ENCODE measurements around the gene ZNF99. TPM values are rescaled to one million over a fixed set of nuclear protein-coding genes. Genes with fewer than 3 reads are reported as not detected.
"Not testable (repeated sequence)": the region's sequence is repeated elsewhere in the genome, so short reads cannot be mapped to it uniquely, and the experiment has no call there.

Gene ZNF99
- total RNA-seq, 1 donor from 2014 or later: not detected

DNA sequence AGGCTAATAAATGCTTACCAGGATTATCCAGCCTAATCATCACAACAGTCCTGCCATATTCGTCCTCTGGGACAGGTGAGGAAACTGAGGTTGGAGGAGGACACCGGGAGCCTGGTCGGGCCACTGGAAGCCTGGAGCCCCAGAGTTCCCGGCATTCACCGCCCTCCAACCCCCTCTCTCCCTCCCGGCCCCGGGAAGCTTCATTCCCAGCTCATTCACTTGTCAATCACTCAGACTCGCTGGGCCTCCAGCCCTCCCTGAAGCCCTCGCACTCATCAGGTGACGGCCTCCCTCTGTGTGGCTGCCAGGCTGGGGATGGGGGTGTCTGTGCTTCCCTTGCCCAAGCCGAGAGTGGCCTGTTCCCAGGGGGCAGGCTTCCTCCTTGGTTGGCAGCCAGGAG, 22.5 kb upstream of the ZNF99 start:
- Mint-ChIP-seq H3K36me3 (ENCODE audit: insufficient read depth) (no peaks in the 10 kb centered on the region), H3K4me1 (ENCODE audit: low read depth) (no peaks in the 10 kb centered on the region), H3K9me3 (ENCODE audit: low read depth) (peaks cover 33% of the 10 kb centered on the region), H3K27me3 (no peaks in the 10 kb centered on the region), H3K27ac (no peak overlapping the region), H3K4me3 (ENCODE audit: low read depth) (no peak overlapping the region)
- TF ChIP-seq, protein P1, sequence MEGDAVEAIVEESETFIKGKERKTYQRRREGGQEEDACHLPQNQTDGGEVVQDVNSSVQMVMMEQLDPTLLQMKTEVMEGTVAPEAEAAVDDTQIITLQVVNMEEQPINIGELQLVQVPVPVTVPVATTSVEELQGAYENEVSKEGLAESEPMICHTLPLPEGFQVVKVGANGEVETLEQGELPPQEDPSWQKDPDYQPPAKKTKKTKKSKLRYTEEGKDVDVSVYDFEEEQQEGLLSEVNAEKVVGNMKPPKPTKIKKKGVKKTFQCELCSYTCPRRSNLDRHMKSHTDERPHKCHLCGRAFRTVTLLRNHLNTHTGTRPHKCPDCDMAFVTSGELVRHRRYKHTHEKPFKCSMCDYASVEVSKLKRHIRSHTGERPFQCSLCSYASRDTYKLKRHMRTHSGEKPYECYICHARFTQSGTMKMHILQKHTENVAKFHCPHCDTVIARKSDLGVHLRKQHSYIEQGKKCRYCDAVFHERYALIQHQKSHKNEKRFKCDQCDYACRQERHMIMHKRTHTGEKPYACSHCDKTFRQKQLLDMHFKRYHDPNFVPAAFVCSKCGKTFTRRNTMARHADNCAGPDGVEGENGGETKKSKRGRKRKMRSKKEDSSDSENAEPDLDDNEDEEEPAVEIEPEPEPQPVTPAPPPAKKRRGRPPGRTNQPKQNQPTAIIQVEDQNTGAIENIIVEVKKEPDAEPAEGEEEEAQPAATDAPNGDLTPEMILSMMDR (IDR thresholded peaks at IDR 0.05; ENCODE audit: unreplicated experiment): no peak
- DNase-seq (ENCODE audit: low spot score, unreplicated experiment): no peak

DNA sequence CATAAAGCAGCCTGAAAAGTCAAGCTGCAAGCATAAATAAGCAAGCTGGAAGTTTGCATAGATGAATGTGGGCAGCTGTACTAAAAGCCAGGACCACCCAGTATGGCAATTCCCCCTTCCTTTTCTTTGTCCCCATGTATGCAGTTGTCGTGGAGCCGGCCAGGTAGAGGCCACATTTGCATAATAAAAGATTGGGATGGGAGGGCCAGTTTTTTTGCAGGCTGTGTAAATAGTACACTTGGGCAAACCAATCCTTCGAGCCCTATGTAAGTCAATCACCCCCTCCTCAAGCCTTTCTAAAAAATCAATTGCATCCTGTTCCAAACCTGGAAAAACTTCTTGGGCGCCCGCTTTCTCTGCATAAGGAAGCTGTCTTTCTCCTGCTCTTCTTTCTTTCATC, 13.1 kb upstream of the ZNF99 start:
- peaks cover 56% of the 10 kb centered on the region for H3K9me3 Mint-ChIP-seq (ENCODE audit: low read depth)
- H3K27me3 Mint-ChIP-seq: no peaks in the 10 kb centered on the region
- no peak overlapping the region for H3K4me3 Mint-ChIP-seq (ENCODE audit: low read depth)
- H3K36me3 Mint-ChIP-seq (ENCODE audit: insufficient read depth): peaks cover 16% of the 10 kb centered on the region
- no peaks in the 10 kb centered on the region for H3K4me1 Mint-ChIP-seq (ENCODE audit: low read depth)
- TF ChIP-seq, protein P1 (IDR thresholded peaks at IDR 0.05; ENCODE audit: unreplicated experiment): no peak
- no peak overlapping the region for H3K27ac Mint-ChIP-seq
- no peak for DNase-seq (ENCODE audit: low spot score, unreplicated experiment)

DNA sequence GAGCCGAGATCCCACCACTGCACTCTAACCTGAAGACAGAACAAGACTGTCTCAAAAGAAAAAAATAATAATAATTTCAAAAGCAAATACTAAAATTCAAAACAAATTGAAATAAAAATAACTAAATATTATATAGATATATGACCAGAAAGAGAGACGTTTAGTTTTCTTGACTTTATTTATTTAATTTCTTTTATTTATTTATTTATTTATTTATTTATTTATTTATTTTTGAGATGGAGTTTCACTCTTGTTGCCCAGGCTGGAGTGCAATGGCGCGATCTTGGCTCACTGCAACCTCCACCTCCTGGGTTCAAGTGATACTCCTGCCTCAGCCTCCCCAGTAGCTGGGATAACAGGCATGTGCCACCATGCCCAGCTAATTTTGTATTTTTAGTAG, 8.9 kb upstream of the ZNF99 start:
- not testable (repeated sequence) for H3K4me1 Mint-ChIP-seq (ENCODE audit: low read depth); DNase-seq (ENCODE audit: low spot score, unreplicated experiment); H3K36me3 Mint-ChIP-seq (ENCODE audit: insufficient read depth); H3K27ac Mint-ChIP-seq; H3K4me3 Mint-ChIP-seq (ENCODE audit: low read depth); H3K27me3 Mint-ChIP-seq
- H3K9me3 Mint-ChIP-seq (ENCODE audit: low read depth): peaks cover 49% of the 10 kb centered on the region

DNA sequence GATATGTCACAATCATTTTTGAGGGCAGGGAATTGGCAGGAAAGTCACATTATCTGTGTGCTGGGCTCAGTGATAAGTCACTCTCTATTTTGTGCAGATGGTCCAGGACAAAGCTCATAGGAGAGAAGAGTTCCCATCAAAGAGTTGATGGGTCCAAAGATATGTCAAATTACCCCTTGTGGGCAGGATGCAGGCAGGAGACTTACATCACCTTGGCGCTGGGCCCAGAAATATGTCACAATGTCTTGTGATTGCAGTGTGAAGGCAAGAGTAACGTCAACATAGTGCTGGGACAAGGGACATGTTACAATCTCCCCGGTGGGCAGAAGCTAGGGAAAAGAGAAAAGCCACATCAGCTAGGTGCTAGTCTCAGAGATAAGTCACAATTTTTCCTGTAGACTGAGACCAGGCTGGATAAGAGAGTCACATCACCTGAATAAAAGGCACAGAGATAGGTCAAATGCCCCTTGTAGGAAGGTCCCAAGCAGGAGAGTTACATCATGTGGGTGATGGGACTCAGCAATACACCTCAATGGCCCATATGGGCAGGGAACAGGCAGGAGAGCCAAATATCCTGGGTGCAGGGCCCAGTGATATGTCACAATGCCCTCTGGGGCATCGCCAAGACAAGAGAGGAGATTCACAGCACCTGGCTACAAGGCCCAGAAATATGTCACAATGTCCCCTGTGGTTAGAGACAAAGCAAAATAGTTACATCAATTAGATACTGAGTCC, 47.9 kb downstream of the ZNF99 start:
- DNase-seq (ENCODE audit: low spot score, unreplicated experiment): no peak
- H3K4me3 Mint-ChIP-seq (ENCODE audit: low read depth): no peak overlapping the region
- H3K4me1 Mint-ChIP-seq (ENCODE audit: low read depth): no peaks in the 10 kb centered on the region
- no peak overlapping the region for H3K27ac Mint-ChIP-seq
- TF ChIP-seq, protein P1 (IDR thresholded peaks at IDR 0.05; ENCODE audit: unreplicated experiment): no peak
- no peaks in the 10 kb centered on the region for H3K27me3 Mint-ChIP-seq
- H3K9me3 Mint-ChIP-seq (ENCODE audit: low read depth): peaks cover 67% of the 10 kb centered on the region
- peaks cover 2% of the 10 kb centered on the region for H3K36me3 Mint-ChIP-seq (ENCODE audit: insufficient read depth)

DNA sequence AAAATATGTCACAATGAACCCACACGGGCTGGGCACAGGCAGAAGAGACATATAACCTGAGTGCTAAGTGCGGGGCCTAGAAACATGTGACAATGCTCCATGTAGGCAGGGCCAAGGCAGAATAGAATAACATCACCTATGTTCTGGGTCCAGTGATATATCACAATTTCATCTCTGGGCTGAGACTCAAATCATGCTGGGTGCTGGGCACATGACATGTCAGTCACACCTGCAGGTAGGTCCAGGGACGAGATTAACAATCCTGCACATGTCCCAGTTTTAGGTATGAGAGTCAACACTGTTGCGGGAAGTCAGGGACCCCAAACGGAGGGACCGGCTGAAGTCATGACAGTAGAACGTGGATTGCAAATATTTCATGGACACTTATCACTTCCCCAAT, 50.3 kb downstream of the ZNF99 start:
- TF ChIP-seq, protein P1 (IDR thresholded peaks at IDR 0.05; ENCODE audit: unreplicated experiment): no peak
- Mint-ChIP-seq H3K27me3 (no peaks in the 10 kb centered on the region), H3K27ac (no peak overlapping the region), H3K36me3 (ENCODE audit: insufficient read depth) (peaks cover 2% of the 10 kb centered on the region), H3K9me3 (ENCODE audit: low read depth) (peaks cover 56% of the 10 kb centered on the region), H3K4me3 (ENCODE audit: low read depth) (no peak overlapping the region), H3K4me1 (ENCODE audit: low read depth) (no peaks in the 10 kb centered on the region)
- DNase-seq (ENCODE audit: low spot score, unreplicated experiment): no peak

DNA sequence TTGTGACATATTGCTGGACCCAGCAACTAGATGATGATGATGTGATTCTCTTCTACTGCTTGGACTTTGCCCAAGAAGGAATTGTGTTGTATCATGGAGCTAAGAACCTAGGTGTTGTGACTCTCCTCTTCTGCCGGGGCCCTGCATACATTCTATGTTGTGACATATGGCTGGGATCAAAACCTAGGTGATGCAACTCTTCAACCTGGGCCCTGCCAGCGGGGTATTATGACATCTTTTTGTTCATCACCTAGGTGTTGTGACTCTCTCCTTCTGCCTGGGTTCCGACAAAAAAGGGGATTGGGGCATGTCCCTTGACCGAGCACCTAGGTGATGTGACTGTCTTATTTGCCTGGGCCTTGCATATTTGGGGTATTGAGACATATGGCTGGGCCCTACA, 55.7 kb downstream of the ZNF99 start:
- not testable (repeated sequence) for H3K4me1 Mint-ChIP-seq (ENCODE audit: low read depth); H3K27ac Mint-ChIP-seq; H3K4me3 Mint-ChIP-seq (ENCODE audit: low read depth); DNase-seq (ENCODE audit: low spot score, unreplicated experiment); H3K36me3 Mint-ChIP-seq (ENCODE audit: insufficient read depth); H3K27me3 Mint-ChIP-seq
- peaks cover 48% of the 10 kb centered on the region for H3K9me3 Mint-ChIP-seq (ENCODE audit: low read depth)

DNA sequence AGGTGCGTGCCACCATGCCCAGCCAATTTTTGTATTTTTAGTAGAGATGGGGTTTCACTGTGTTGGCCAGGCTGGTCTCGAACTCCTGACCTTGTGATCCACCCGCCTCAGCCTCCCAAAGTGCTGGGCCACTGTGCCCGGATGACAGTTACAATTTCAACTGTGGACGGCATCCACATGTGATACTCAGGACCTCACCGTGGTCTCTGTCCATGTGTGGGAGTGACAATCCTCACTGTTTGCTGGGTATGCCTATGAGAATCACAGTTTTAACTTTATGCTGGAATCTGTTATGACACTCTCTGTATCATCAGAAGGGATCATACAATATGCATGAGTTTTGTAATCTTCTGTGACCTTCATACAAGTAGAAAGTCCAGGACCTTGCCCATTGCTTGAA, 62.4 kb downstream of the ZNF99 start:
- DNase-seq (ENCODE audit: low spot score, unreplicated experiment); H3K36me3 Mint-ChIP-seq (ENCODE audit: insufficient read depth); H3K4me3 Mint-ChIP-seq (ENCODE audit: low read depth); H3K27me3 Mint-ChIP-seq; H3K4me1 Mint-ChIP-seq (ENCODE audit: low read depth); H3K27ac Mint-ChIP-seq: not testable (repeated sequence)
- H3K9me3 Mint-ChIP-seq (ENCODE audit: low read depth): peaks cover 44% of the 10 kb centered on the region

Data from progenitor cell of endocrine pancreas (in vitro differentiated cells).